ENCODE results near the gene HYAL3.
"Not testable (repeated sequence)": the region's sequence is repeated elsewhere in the genome, so short reads cannot be mapped to it uniquely, and the experiment has no call there.

Gene HYAL3

DNA sequence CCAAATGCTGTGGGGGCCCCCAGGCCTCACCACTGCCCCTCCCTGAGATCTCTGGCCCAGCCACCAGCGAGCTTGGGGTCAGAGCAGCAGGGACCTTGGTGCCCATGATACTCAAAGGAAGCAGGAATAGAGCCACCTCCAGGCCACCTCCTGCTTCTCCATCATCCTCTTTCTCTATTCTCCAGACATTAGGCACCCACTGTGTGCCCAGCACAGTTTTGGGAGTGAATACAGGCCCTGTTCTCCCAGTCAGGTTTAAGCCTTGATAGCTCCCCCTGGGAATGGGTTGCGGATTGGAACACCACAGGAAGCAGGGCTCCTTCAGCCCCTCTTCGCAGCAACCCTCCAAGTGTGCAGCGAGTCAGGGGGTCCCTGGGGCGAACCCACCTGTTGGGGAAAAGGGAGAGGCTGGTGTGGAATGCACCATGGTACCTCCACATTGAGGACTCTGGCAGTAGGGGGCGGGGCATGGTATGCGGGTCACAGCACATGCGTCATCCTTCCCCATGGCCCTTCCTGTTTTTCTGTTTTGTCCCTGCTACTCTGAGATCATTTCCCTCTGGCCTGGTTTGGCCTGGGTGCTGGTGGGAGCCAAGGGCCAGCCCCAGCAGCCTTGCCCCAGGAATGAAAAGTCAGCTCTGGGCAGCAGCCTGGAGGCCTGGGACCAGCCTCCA, 44.5 kb downstream of the HYAL3 start:
- no peak for DNase-seq

DNA sequence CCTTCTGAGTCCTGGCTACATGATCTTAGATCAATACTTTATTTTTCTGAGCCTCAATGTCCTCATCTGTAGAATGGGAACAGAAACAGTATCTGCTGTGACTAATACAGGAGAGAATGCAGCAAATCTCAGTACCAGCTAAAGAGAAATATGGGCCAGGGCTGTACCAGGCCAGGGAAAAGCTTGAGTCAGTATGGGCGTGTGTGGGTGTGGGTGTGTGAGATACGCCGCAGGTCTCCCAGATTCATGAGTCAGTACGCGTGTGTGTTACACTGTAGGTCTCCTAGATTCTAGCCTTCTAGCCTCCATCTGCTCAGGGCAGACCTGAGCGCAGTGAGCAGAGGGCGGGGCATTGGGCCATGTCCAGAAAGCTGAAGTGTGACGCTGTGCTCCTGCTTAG, 48.0 kb downstream of the HYAL3 start:
- no peak for DNase-seq

DNA sequence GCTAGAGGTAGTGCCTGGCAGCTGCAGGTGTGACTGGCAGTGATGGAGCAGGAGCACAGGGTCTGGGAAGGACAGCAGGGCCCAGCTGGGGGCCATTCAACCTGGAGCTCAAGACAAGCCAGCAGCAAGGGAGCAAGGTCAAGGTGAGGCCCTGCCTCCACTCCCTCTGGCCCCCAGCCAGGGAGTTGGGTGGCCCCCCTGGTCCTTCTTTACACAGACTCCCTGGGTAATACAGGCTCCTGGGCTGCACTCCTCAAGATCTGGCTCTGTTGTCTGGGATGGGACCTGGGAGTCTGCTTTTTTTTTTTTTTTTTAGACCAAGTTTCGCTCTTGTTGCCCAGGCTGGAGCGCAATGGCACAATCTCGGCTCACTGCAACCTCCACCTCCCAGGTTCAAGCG, 48.7 kb downstream of the HYAL3 start:
- DNase-seq: no peak

DNA sequence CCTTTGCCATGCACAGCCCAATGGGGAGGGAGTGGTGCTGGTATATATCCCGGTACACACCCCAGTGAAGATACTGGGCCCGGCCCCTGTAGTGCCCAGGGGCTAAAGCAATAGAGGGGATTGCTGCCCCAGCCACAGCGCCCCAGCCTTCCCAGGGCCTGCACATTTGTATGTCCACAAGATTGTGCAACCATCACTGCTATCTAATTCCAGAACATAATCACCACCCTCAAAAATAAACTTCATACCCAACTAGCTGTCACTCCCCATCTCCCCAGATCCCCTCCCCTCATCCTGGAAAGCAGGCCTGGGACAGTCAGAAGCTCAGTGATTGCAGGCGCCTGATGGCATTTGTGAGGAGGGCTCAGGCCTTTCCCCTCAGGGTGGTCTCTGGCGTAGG, 49.7 kb downstream of the HYAL3 start:
- DNase-seq: no peak

DNA sequence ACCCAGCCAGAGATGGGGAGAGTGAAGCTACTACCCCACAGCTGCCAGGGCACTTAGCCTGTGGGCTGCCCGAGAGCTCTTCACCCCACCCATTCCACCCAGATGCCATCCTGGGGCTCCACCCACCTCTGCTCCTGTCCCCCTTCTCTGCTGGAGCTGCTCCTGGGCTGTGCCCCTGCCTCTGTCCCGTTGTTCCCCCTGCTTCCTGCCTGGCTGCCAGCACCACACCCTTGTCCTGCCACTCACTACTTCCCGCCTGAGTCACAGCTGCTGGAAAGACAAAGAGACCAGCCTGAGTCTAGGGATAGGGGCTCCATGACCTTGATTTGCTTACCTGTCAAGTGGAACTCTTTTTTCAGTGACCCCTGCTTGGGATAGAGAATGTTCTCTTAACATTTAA, 50.8 kb downstream of the HYAL3 start:
- no peak for DNase-seq

DNA sequence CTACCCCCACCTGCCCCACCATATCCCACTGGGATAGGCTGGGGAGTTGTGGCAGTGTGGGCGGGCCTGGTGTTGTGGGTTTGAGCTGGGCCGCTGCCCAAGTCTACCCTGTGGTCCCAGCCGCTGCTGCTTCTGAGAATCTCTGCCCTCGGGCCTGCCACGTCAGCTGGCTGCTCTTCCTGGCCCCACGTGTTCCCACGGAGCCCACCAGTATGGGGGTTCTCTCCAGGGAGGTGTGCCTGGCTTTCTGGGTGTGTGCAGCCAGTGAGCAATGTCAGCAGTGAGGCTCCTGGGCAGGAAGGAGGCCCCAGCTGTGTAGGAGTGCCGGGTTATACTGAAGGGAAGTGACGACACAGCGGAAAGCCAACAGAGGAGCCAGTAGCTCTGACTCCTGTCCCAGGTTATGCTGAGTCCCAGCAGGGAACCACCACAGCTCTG, 52.7 kb downstream of the HYAL3 start:
- DNase-seq: peak; percentile 77

DNA sequence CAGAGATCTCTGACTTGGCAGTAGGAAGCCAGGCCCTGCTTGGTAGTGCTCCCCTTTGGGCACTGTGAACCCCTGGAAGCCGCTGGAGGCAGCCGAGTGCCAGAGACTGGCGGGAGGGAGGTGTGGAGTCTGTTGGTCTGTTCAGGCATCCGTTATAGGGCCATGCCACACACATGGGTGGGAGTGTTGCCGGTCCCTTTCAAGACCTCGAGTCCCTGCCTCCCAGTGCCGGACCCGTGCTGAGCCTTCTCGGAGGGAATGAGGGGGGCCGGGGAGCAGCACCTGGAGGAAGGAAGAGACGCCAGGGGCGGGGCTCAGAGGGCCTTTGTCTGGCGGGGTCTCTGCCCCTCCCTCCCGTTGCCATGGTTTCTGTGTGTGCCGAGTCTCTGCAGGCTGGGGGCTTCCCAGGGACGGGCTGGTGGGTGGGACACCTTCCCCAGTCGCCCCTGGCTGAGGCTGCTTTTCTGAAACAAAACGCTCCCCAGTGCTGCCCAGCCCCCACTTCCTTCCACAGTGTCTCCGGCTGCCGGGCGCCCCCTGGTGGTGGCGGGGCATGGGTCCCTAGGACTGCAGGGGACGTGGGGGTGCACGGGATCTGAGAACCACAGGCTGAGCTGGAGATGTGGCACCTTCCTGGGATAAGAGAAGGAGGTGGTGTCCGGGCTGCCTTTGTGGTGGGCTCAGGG, 53.2 kb downstream of the HYAL3 start:
- peak; percentile 98 for DNase-seq

DNA sequence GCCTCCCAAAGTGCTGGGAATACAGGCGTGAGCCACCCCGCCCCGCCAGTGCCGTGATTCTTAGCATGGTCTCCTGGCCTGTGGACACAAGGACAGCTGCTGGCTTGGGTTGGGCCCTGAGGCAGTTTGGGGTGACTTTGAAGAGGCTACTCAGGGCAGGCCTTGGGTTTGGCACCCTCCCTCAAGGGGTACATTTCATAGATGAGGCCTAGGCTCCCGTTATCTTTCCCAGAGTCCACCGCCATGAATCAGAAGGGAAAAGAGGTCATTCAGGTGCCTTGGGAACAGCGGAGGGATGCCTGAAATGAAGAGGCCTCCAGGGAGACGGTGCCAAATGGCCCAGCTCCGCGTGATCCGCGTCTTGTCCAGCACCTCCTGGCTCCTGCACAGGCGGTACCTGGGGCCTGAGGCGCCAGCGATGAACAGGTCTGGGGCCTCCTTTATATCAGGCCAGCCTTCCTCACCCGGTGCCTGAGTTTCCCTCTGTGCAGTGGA, 53.9 kb downstream of the HYAL3 start:
- no peak for DNase-seq

DNA sequence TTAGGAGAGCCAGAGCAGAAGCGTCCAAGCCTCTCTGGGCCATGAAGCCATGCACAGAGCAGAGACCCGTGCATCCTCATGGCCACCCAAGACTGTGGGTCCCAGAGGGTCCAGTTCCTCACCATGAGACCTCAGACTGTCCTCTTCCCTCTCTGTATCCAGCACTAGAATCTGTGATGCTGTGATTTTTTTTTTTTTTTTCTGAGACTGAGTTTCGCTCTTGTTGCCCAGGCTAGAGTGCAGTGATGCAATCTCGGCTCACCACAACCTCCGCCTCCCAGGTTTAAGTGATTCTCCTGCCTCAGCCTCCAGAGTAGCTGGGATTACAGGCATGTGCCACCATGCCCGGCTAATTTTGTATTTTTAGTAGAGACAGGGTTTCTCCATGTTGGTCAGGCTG, 54.4 kb downstream of the HYAL3 start:
- not testable (repeated sequence) for DNase-seq

DNA sequence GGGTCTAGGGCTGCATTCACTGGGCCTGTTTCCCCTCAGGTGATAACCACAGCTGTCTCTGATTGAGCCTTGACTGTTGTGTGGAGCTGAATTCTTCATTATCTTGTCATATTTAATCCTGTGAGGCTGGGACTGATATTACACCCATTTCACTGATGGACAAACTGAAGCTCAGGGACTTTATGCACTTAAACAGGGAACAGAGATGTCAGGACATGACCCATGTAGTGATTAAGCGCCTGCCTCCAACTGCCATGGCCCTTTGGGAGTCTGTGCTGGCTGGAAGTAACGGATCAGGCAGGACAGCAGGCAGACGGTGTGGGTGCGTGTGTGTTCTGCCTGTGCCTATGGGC, 55.7 kb downstream of the HYAL3 start:
- DNase-seq: no peak

DNA sequence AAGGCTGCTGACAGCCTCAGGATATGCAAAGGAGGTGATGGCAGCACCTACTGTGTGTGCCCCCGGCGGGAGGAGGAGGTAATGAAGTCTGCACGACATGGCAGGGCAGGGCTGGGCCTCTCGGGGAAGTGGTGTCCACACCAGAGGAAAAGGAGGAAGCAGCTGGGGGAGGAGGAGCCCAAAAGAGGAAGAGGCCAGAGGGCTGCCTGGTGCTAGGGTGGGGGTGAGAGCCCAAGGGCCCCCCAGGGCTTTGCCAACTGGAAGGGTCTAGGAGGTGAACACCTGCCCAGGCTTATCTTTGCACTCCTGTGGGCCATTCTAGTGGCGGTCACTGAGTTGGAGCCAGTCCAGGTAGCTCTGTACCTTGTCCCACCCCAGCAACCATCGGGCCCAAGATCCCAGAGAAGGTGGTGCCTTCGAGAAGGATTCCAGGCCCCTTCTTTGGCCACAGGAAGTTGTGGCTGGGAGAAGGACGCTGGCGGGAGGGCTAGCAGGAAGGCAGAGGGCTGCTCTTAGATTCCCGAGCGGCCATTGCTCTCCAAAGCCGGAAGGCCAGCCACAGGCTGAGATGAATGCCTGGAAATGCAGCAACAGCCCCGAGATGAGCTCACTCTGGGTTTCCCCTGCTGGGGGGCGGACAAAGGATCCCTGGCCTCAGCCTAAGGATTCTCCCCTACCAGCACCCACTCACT, 56.2 kb downstream of the HYAL3 start:
- DNase-seq: no peak
